Liver (tissue), 3 donors: ENCODE results near the gene GYPB.
"Not testable (repeated sequence)": the region's sequence is repeated elsewhere in the genome, so short reads cannot be mapped to it uniquely, and the experiment has no call there.

Source experiments
- FOXA1 ChIP-seq: IDR thresholded peaks from 2 replicates; pipeline ENCODE4 v1.6.1; 2016; ENCODE audit warnings: antibody characterized with exemption
- JUND ChIP-seq, 2 donors: IDR thresholded peaks; 2 replicates each; pipeline ENCODE4 v1.6.1; 2016; ENCODE audit warnings: antibody characterized with exemption in 2 of 2
- RAD21 ChIP-seq, 2 donors: IDR thresholded peaks; 2 replicates each; pipeline ENCODE4 v1.6.1; 2016; ENCODE audit warnings: antibody characterized with exemption in 2 of 2, mild to moderate bottlenecking in 2 of 2
- RXRA ChIP-seq, 2 donors: IDR thresholded peaks; 2 replicates each; pipeline ENCODE4 v1.6.1; 2017 to 2018; ENCODE audit warnings: antibody characterized with exemption in 2 of 2, mild to moderate bottlenecking in 1 of 2
- SP1 ChIP-seq: IDR thresholded peaks from 2 replicates; pipeline ENCODE4 v1.6.1; 2018; ENCODE audit warnings: antibody characterized with exemption, mild to moderate bottlenecking
- TAF1 ChIP-seq: conservative IDR thresholded peaks from 2 replicates; pipeline ENCODE4 v1.6.1; 2016; ENCODE audit warnings: antibody characterized with exemption, mild to moderate bottlenecking
- YY1 ChIP-seq: IDR thresholded peaks from 2 replicates; pipeline ENCODE4 v1.6.1; 2016; ENCODE audit warnings: antibody characterized with exemption, mild to moderate bottlenecking
- TF ChIP-seq, protein P1 (sequence below): fragments of 150-350 bp; IDR thresholded peaks from 2 replicates; pipeline ENCODE4 v1.5.1; 2017; ENCODE audit warnings: improper control_type of control experiment, low read depth, low read length; ENCODE audit not compliant: missing input control
- TF ChIP-seq, protein P2 (sequence below): IDR thresholded peaks from 2 replicates; pipeline ENCODE4 v1.6.1; 2016; ENCODE audit warnings: antibody characterized with exemption
- TF ChIP-seq, protein P3 (sequence below): IDR thresholded peaks from 2 replicates; pipeline ENCODE4 v1.6.1; 2016; ENCODE audit warnings: antibody characterized with exemption, mild to moderate bottlenecking
- TF ChIP-seq, protein P4 (sequence below): IDR thresholded peaks from 2 replicates; pipeline ENCODE4 v1.6.1; 2016; ENCODE audit warnings: antibody characterized with exemption
- donor health status: healthy.
- donor health status: healthy.

GRCh38 chr4:144061556-144061955 is 42.4 kb upstream of the GYPB start:
- not testable (repeated sequence) for TF ChIP-seq FOXA1; RAD21 (IDR thresholded peaks at IDR 0.05); YY1; SP1; JUND (IDR thresholded peaks at IDR 0.05); RXRA (IDR thresholded peaks at IDR 0.05); TAF1
- TF ChIP-seq, protein P1, sequence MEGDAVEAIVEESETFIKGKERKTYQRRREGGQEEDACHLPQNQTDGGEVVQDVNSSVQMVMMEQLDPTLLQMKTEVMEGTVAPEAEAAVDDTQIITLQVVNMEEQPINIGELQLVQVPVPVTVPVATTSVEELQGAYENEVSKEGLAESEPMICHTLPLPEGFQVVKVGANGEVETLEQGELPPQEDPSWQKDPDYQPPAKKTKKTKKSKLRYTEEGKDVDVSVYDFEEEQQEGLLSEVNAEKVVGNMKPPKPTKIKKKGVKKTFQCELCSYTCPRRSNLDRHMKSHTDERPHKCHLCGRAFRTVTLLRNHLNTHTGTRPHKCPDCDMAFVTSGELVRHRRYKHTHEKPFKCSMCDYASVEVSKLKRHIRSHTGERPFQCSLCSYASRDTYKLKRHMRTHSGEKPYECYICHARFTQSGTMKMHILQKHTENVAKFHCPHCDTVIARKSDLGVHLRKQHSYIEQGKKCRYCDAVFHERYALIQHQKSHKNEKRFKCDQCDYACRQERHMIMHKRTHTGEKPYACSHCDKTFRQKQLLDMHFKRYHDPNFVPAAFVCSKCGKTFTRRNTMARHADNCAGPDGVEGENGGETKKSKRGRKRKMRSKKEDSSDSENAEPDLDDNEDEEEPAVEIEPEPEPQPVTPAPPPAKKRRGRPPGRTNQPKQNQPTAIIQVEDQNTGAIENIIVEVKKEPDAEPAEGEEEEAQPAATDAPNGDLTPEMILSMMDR, result not testable (repeated sequence)
- TF ChIP-seq, protein P2, sequence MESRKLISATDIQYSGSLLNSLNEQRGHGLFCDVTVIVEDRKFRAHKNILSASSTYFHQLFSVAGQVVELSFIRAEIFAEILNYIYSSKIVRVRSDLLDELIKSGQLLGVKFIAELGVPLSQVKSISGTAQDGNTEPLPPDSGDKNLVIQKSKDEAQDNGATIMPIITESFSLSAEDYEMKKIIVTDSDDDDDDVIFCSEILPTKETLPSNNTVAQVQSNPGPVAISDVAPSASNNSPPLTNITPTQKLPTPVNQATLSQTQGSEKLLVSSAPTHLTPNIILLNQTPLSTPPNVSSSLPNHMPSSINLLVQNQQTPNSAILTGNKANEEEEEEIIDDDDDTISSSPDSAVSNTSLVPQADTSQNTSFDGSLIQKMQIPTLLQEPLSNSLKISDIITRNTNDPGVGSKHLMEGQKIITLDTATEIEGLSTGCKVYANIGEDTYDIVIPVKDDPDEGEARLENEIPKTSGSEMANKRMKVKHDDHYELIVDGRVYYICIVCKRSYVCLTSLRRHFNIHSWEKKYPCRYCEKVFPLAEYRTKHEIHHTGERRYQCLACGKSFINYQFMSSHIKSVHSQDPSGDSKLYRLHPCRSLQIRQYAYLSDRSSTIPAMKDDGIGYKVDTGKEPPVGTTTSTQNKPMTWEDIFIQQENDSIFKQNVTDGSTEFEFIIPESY, result not testable (repeated sequence)
- TF ChIP-seq, protein P3, sequence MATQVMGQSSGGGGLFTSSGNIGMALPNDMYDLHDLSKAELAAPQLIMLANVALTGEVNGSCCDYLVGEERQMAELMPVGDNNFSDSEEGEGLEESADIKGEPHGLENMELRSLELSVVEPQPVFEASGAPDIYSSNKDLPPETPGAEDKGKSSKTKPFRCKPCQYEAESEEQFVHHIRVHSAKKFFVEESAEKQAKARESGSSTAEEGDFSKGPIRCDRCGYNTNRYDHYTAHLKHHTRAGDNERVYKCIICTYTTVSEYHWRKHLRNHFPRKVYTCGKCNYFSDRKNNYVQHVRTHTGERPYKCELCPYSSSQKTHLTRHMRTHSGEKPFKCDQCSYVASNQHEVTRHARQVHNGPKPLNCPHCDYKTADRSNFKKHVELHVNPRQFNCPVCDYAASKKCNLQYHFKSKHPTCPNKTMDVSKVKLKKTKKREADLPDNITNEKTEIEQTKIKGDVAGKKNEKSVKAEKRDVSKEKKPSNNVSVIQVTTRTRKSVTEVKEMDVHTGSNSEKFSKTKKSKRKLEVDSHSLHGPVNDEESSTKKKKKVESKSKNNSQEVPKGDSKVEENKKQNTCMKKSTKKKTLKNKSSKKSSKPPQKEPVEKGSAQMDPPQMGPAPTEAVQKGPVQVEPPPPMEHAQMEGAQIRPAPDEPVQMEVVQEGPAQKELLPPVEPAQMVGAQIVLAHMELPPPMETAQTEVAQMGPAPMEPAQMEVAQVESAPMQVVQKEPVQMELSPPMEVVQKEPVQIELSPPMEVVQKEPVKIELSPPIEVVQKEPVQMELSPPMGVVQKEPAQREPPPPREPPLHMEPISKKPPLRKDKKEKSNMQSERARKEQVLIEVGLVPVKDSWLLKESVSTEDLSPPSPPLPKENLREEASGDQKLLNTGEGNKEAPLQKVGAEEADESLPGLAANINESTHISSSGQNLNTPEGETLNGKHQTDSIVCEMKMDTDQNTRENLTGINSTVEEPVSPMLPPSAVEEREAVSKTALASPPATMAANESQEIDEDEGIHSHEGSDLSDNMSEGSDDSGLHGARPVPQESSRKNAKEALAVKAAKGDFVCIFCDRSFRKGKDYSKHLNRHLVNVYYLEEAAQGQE, result not testable (repeated sequence)
- TF ChIP-seq, protein P4, sequence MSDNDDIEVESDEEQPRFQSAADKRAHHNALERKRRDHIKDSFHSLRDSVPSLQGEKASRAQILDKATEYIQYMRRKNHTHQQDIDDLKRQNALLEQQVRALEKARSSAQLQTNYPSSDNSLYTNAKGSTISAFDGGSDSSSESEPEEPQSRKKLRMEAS, result not testable (repeated sequence)
